Heart left ventricle (tissue), 16 donors: ENCODE results near the gene TMEM132A. TPM values are rescaled to one million over a fixed set of nuclear protein-coding genes. Genes with fewer than 3 reads are reported as not detected.

Experiments used
- ATAC-seq, 4 donors: fragments of 200-7000 bp; cut with Tn5 transposase; one replicate each; pipeline ENCODE4 v1.9.1; 2020 to 2022; ENCODE audit warnings: moderate library complexity in 4 of 4, mild to moderate bottlenecking in 3 of 4, moderate number of reproducible peaks in 1 of 4
- DNase-seq, 5 donors: peaks; one replicate each; pipeline ENCODE4 v3.0.0-alpha.2; 2020
- H3K27ac ChIP-seq, 12 donors: fragments of 200-600 bp; sonication (generic) in 4 of 12; one replicate each; pipeline versions ENCODE4 v1.5.0 to v1.8.0; 2016 to 2022; ENCODE audit warnings: mild to moderate bottlenecking in 2 of 12
- H3K27me3 ChIP-seq, 9 donors: fragments of 200-600 bp; sonication (generic) in 2 of 9; one replicate each; pipeline versions ENCODE4 v1.5.1 to v1.8.0; 2016 to 2022; ENCODE audit warnings: mild to moderate bottlenecking in 3 of 9
- H3K36me3 ChIP-seq, 9 donors: fragments of 200-600 bp; sonication (generic) in 2 of 9; one replicate each; pipeline versions ENCODE4 v1.5.0 to v1.8.0; 2018 to 2022; ENCODE audit warnings: mild to moderate bottlenecking in 2 of 9
- H3K4me1 ChIP-seq, 12 donors: fragments of 200-600 bp; sonication (generic) in 4 of 12; one replicate each; pipeline versions ENCODE4 v1.5.0 to v1.8.0; 2016 to 2022; ENCODE audit warnings: mild to moderate bottlenecking in 3 of 12
- H3K4me3 ChIP-seq, 12 donors: fragments of 200-600 bp; sonication (generic) in 4 of 12; one replicate each; pipeline versions ENCODE4 v1.5.0 to v1.8.0; 2017 to 2022; ENCODE audit warnings: mild to moderate bottlenecking in 9 of 12, moderate library complexity in 4 of 12
- H3K9me3 ChIP-seq, 12 donors: fragments of 200-600 bp; sonication (generic) in 4 of 12; one replicate each; pipeline versions ENCODE4 v1.5.0 to v1.8.0; 2016 to 2022; ENCODE audit warnings: mild to moderate bottlenecking in 1 of 12
- POLR2A ChIP-seq, 2 donors: fragments of 450-650 bp; IDR thresholded peaks; one replicate each; pipeline ENCODE4 v1.6.1; 2017; ENCODE audit warnings: antibody characterized with exemption in 2 of 2, mild to moderate bottlenecking in 2 of 2, moderate library complexity in 2 of 2
- WGBS, 4 donors: extraction: QIAGEN DNeasy Blood & Tissue Kit in 2 of 4; methylation state at CpG; one replicate each; pipeline versions ENCODE4 v1.1.5 to v1.1.7; 2013 to 2018; 5-methylcytosine and 5-hydroxymethylcytosine counted together
- intact Hi-C, 10 donors: fragments of 100-400 bp; cut with DNase I; formaldehyde crosslinking; loops; one replicate each; pipeline versions ENCODE4 v1.11.1 to v1.14.2; 2022
- polyA plus RNA-seq, 2 donors: library from polyadenylated mRNA; stranded (reverse); fragments of 200-250 nt; gene quantifications; one replicate each; pipeline ENCODE4 v1.2.3, GENCODE V29; 2013
- total RNA-seq, 9 donors: library from RNA; depleted of rRNA in 2 of 9; stranded (reverse); fragments of >200 nt in 2 of 9; fragmentation: NEBNext Ultra II Directional in 3 of 9; extraction: Animal tissue kit (Norgen Biotek cat#: 25700) in 3 of 9; gene quantifications; one replicate each; pipeline versions ENCODE4 v1.1.0 to v1.2.4, GENCODE V29; 2016 to 2023
- TF ChIP-seq, protein P1 (sequence below), 12 donors: fragments of 200-600 bp; sonication (generic) in 4 of 12; IDR thresholded peaks; one replicate each; pipeline versions ENCODE4 v1.5.0 to v1.8.0; 2018 to 2022; ENCODE audit warnings: antibody characterized with exemption in 12 of 12, mild to moderate bottlenecking in 5 of 12
- donor health status: ischemic (EF 13 %, LVEDD 7.1; RV severe dilation, severe dysfunction).
- donor health status: healthy with polysubstance abuse.
- donor health status: DM: no; HTN: yes; CAD: no.
- donor health status: DM: no; HTN: no; CAD: no.
- donor health status: ischemic (EF 25% LVEDD 6.9; RV normal size, moderate dysfunction).
- donor health status: ischemic (EF 25% LVEDD 5.7; RV mildly dilated, moderate dysfunction).
- donor health status: healthy.
- donor health status: DM: yes; HTN: yes; CAD: no.
- donor health status: ischemic (EF 35%, LVEDD 5.7; RV mildly dilated, moderate dysfunction).
- donor health status: nonischemic (EF 11% LVEDD 7.7; RV severe dilation, severe dysfunction).
- donor health status: DM: yes; HTN: yes; CAD: no.
- donor health status: PGD.
- donor health status: ischemic (EF 29% LVEDD 5.4; RV normal size, mild dysfunction).
- donor health status: nonischemic (EF 23%, LVEDD 6.1; RV moderate dilation, normal function).

The TMEM132A gene
- total and polyA plus RNA-seq, 11 donors, result 3.1 to 16.1 (median 8.5) TPM

DNA sequence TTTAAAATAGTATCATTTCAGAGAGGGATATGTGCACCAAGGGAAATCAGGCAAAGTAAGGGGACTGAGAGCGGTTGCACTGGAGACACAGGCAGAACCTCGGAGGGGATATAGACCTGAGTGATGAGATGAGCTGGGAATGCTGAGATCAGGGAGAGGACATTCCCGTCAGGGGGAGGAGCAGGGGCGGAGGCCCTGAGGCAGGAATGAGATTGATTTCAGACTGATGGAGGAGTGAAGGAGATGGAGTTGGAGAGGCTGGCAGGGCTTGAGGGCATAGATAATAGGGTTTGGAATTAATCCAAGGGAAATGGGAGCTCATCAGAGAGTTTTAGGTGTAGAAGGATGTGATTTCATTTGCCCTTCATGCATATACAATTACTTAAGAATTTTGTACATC, 60.4 kb downstream of the TMEM132A start:
- DNase-seq, result no peak
- WGBS, 4 donors, result 44 to 54% (median 51%) methylated on average over 4 of the region's 4 CpGs
- no peak for TF ChIP-seq POLR2A (IDR thresholded peaks at IDR 0.05)
- TF ChIP-seq, protein P1, sequence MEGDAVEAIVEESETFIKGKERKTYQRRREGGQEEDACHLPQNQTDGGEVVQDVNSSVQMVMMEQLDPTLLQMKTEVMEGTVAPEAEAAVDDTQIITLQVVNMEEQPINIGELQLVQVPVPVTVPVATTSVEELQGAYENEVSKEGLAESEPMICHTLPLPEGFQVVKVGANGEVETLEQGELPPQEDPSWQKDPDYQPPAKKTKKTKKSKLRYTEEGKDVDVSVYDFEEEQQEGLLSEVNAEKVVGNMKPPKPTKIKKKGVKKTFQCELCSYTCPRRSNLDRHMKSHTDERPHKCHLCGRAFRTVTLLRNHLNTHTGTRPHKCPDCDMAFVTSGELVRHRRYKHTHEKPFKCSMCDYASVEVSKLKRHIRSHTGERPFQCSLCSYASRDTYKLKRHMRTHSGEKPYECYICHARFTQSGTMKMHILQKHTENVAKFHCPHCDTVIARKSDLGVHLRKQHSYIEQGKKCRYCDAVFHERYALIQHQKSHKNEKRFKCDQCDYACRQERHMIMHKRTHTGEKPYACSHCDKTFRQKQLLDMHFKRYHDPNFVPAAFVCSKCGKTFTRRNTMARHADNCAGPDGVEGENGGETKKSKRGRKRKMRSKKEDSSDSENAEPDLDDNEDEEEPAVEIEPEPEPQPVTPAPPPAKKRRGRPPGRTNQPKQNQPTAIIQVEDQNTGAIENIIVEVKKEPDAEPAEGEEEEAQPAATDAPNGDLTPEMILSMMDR (IDR thresholded peaks at IDR 0.05), result no peak
- H3K27ac ChIP-seq, result peak overlapping the region in 1 of 12 donors; percentile 46
- peaks cover 0 to 9% (median 0%) of the 10 kb centered on the region in 12 donors for H3K4me1 ChIP-seq
- no peaks in the 10 kb centered on the region for H3K9me3 ChIP-seq
- no peaks in the 10 kb centered on the region for H3K36me3 ChIP-seq
- no peak overlapping the region for H3K4me3 ChIP-seq
- intact Hi-C loops, result loop anchor here in 1 of 10 donors (5.0 kb wide), 1 partner anchor 73 kb away; no protein-coding TSS in a partner anchor
- H3K27me3 ChIP-seq, result peaks cover 0 to 10% (median 0%) of the 10 kb centered on the region in 9 donors
- no peak for ATAC-seq

DNA sequence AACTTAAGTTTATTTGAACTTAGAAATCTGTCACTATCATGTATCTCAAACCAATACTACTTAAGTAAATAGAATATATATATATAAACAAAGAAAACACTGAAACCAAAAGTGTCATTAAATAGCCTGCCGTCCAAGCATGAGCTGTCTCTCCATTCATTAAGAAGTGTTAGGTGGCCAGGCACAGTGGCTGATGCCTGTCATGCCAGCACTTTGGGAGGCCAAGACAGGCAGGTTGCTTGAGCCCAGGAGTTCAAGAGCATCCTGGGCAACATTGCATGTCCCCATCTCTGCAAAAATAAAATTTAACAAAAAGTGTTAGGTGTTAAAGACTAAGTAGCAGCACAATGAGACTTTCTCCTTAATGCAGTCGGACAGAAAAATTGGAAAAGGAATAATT, 61.2 kb downstream of the TMEM132A start:
- H3K27ac ChIP-seq, result peak overlapping the region in 1 of 12 donors; percentile 54
- H3K4me1 ChIP-seq, result peaks cover 0 to 9% (median 0%) of the 10 kb centered on the region in 12 donors
- H3K9me3 ChIP-seq, result no peaks in the 10 kb centered on the region
- WGBS, 4 donors, result 87 to 96% (median 90%) methylated on average over 2 of the region's 2 CpGs
- intact Hi-C loops, result loop anchor here in 1 of 10 donors (5.0 kb wide), 1 partner anchor 72 kb away; no protein-coding TSS in a partner anchor
- no peaks in the 10 kb centered on the region for H3K36me3 ChIP-seq
- DNase-seq (no peak), ATAC-seq (no peak)
- TF ChIP-seq, protein P1 (IDR thresholded peaks at IDR 0.05), result no peak
- TF ChIP-seq POLR2A (IDR thresholded peaks at IDR 0.05), result no peak
- H3K4me3 ChIP-seq, result no peak overlapping the region
- H3K27me3 ChIP-seq, result peaks cover 0 to 10% (median 0%) of the 10 kb centered on the region in 9 donors

GRCh38 chr11:60985991-60986915, 62.0 kb downstream of the TMEM132A start:
- no peak for TF ChIP-seq POLR2A (IDR thresholded peaks at IDR 0.05)
- TF ChIP-seq, protein P1 (IDR thresholded peaks at IDR 0.05), result no peak
- DNase-seq (no peak), ATAC-seq (no peak)
- Histone ChIP-seq H3K4me1 (peaks cover 0 to 9% (median 0%) of the 10 kb centered on the region in 12 donors), H3K9me3 (no peaks in the 10 kb centered on the region), H3K27me3 (peaks cover 0 to 12% (median 0%) of the 10 kb centered on the region in 9 donors), H3K27ac (peak overlapping the region in 1 of 12 donors; percentile 54), H3K4me3 (peak overlapping the region in 1 of 12 donors; percentile 13), H3K36me3 (no peaks in the 10 kb centered on the region)
- WGBS, 4 donors, result 80 to 85% (median 83%) methylated on average over 17 of the region's 17 CpGs
- intact Hi-C loops, result loop anchor here in 1 of 10 donors (5.0 kb wide), 1 partner anchor 71 kb away; no protein-coding TSS in a partner anchor

Other genes starting within 250 kb of the TMEM132A start
- gene MS4A8, start 224.8 kb upstream of the TMEM132A start, total RNA-seq, result not detected
- gene MS4A8, start 224.8 kb upstream of the TMEM132A start, polyA plus RNA-seq, result not detected
- not detected for gene MS4A18, start 199.7 kb upstream of the TMEM132A start, total RNA-seq
- gene MS4A18, start 199.7 kb upstream of the TMEM132A start, polyA plus RNA-seq, result not detected
- not detected for gene MS4A15, start 167.6 kb upstream of the TMEM132A start, total RNA-seq
- gene MS4A15, start 167.6 kb upstream of the TMEM132A start, polyA plus RNA-seq, result not detected
- not detected for gene MS4A10, start 139.1 kb upstream of the TMEM132A start, total RNA-seq
- gene MS4A10, start 139.1 kb upstream of the TMEM132A start, polyA plus RNA-seq, result not detected
- gene CCDC86, start 82.3 kb upstream of the TMEM132A start, total RNA-seq, result 10 to 100 TPM in 5 of 9 donors, 1 to 10 TPM in 4; 6.0 to 26.7 (median 10.1) TPM
- gene CCDC86, start 82.3 kb upstream of the TMEM132A start, polyA plus RNA-seq, result 10 to 100 TPM in 1 of 2 donors, 1 to 10 TPM in 1; 8.1 to 33.3 TPM
- gene PTGDR2, start 68.5 kb upstream of the TMEM132A start, total RNA-seq, result 1 to 10 TPM in 8 of 9 donors, under 1 TPM in 1; 0.61 to 7.9 (median 1.4) TPM
- gene PTGDR2, start 68.5 kb upstream of the TMEM132A start, polyA plus RNA-seq, result 1 to 10 TPM in 1 of 2 donors, under 1 TPM in 1; 0.76 to 4.3 TPM
- under 1 TPM in 2 of 9 donors, not detected in 7; 0.30 to 0.95 TPM for gene ZP1, start 56.9 kb upstream of the TMEM132A start, total RNA-seq
- under 1 TPM; 0.15 to 0.33 TPM for gene ZP1, start 56.9 kb upstream of the TMEM132A start, polyA plus RNA-seq
- gene PRPF19, start 17.9 kb upstream of the TMEM132A start, total RNA-seq, result 10 to 100 TPM; 30.8 to 72.0 (median 40.8) TPM
- gene PRPF19, start 17.9 kb upstream of the TMEM132A start, polyA plus RNA-seq, result 10 to 100 TPM; 35.5 to 62.2 TPM
- 100 to 1,000 TPM in 4 of 9 donors, 10 to 100 TPM in 5; 82.9 to 123 (median 96.3) TPM for gene TMEM109, start 10.3 kb upstream of the TMEM132A start, total RNA-seq
- gene TMEM109, start 10.3 kb upstream of the TMEM132A start, polyA plus RNA-seq, result 100 to 1,000 TPM in 1 of 2 donors, 10 to 100 TPM in 1; 71.8 to 131 TPM
- gene SLC15A3, start 27.7 kb downstream of the TMEM132A start, total RNA-seq, result 10 to 100 TPM; 11.9 to 85.1 (median 19.1) TPM
- 10 to 100 TPM; 14.8 to 26.4 TPM for gene SLC15A3, start 27.7 kb downstream of the TMEM132A start, polyA plus RNA-seq
- gene CD6, start 47.2 kb downstream of the TMEM132A start, total RNA-seq, result 1 to 10 TPM in 2 of 9 donors, under 1 TPM in 6, not detected in 1; 0.12 to 6.1 (median 0.40) TPM
- under 1 TPM; 0.08 to 0.19 TPM for gene CD6, start 47.2 kb downstream of the TMEM132A start, polyA plus RNA-seq
- gene CD5, start 178.0 kb downstream of the TMEM132A start, total RNA-seq, result 1 to 10 TPM in 2 of 9 donors, under 1 TPM in 6, not detected in 1; 0.12 to 6.0 (median 0.23) TPM
- gene CD5, start 178.0 kb downstream of the TMEM132A start, polyA plus RNA-seq, result under 1 TPM in 1 of 2 donors, not detected in 1; 0.10 TPM
- gene VPS37C, start 237.0 kb downstream of the TMEM132A start, total RNA-seq, result 10 to 100 TPM; 11.4 to 27.6 (median 17.1) TPM
- gene VPS37C, start 237.0 kb downstream of the TMEM132A start, polyA plus RNA-seq, result 10 to 100 TPM; 11.0 to 29.0 TPM